Tibial nerve (tissue), 4 donors: Measurements from ENCODE around the gene PHLDA1. TPM values are rescaled to one million over a fixed set of nuclear protein-coding genes. Genes with fewer than 3 reads are reported as not detected.
A peak's percentile ranks its signal among the peaks of the same experiment; 100 is the strongest.

Experiments
- DNase-seq, 2 donors: peaks; one replicate each; pipeline ENCODE4 v3.0.0-alpha.2; 2019; ENCODE audit warnings: low spot score in 2 of 2
- H3K27ac ChIP-seq, 4 donors: fragments of 200-600 bp; sonication (generic) in 3 of 4; one replicate each; pipeline ENCODE4 v1.5.1; 2017 to 2019; ENCODE audit warnings: mild to moderate bottlenecking in 1 of 4
- H3K27me3 ChIP-seq, 2 donors: fragments of 200-600 bp; sonication (generic) in 1 of 2; one replicate each; pipeline versions ENCODE4 v1.5.1 to v1.6.0; 2017 to 2019
- H3K36me3 ChIP-seq, 3 donors: fragments of 200-600 bp; sonication (generic); one replicate each; pipeline ENCODE4 v1.5.1; 2018 to 2019
- H3K4me1 ChIP-seq, 4 donors: fragments of 200-600 bp; sonication (generic) in 3 of 4; one replicate each; pipeline ENCODE4 v1.5.1; 2017 to 2019
- H3K4me3 ChIP-seq, 4 donors: fragments of 200-600 bp; sonication (generic) in 3 of 4; one replicate each; pipeline ENCODE4 v1.5.1; 2017 to 2019; ENCODE audit warnings: mild to moderate bottlenecking in 1 of 4, moderate library complexity in 1 of 4
- H3K9me3 ChIP-seq, 4 donors: fragments of 200-600 bp; sonication (generic) in 3 of 4; one replicate each; pipeline ENCODE4 v1.5.1; 2017 to 2019
- EP300 ChIP-seq, 2 donors: sonication (generic); formaldehyde crosslinking; IDR thresholded peaks; one replicate each; pipeline ENCODE4 v1.6.1; 2017; ENCODE audit warnings: antibody characterized with exemption in 2 of 2, mild to moderate bottlenecking in 1 of 2
- POLR2A ChIP-seq, 2 donors: fragments of 450-650 bp; IDR thresholded peaks; one replicate each; pipeline ENCODE4 v1.6.1; 2017; ENCODE audit warnings: antibody characterized with exemption in 2 of 2, mild to moderate bottlenecking in 2 of 2, moderate library complexity in 2 of 2
- WGBS, 2 donors: methylation state at CpG; one replicate each; pipeline ENCODE4 v1.1.5; 2018; 5-methylcytosine and 5-hydroxymethylcytosine counted together
- total RNA-seq, 4 donors: library from RNA; depleted of rRNA; stranded (reverse); fragments of >200 nt; gene quantifications; one replicate each; pipeline ENCODE4 v1.1.0, GENCODE V29; 2016
- TF ChIP-seq, protein P1 (sequence below), 5 experiments: fragments of 200-600 bp in 3 of 5; fragments of 450-650 bp in 2 of 5; sonication (generic) in 3 of 5; IDR thresholded peaks; one replicate each; pipeline ENCODE4 v1.5.1; 2016 to 2019; ENCODE audit warnings: antibody characterized with exemption in 5 of 5, mild to moderate bottlenecking in 3 of 5, moderate library complexity in 2 of 5

PHLDA1 gene
- total RNA-seq = 10 to 100 TPM; 23.6 to 34.9 (median 30.7) TPM

DNA sequence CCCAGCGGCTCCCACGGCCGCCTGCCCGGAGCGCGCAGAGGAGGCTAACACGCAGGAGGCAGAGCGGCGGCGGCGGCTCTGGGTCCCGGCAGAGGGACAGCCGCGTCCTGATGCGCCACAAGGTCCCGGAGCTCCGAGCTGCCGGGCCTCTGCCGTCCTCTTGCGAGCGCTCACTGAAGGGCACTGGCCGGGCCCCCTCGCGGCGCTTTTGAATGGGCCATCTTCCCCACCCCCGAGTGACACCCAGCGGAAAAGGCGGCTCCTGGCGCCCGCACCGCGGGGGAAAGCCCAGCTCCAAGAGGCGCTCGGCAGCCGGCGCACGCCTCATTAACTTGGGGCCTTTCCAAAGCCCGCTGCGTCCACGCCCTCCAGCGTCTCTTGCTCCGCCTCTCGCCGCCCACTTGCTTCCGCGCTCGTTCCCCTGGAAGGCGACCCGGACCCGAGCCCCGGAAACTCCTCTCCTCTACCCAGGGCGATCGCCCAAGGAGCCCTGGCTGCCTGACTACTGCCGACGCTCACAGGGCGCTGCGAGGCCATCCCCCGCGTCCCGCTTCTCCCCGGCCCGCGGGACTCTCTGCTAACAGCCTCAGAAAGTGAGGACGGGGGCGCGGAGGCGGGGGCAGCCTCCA lies at the start of gene PHLDA1:
Gene PHLDA1 (minus strand): TSS at position 363 of the 629 bp plus-strand sequence.
- Histone ChIP-seq H3K4me3 (peak within 1 kb of the TSS; percentile 50 to 95 (median 76)), H3K27ac (peak within 1 kb of the TSS; percentile 81 to 98 (median 93)), H3K36me3 (no peaks in the 10 kb centered on the region), H3K9me3 (no peaks in the 10 kb centered on the region), H3K4me1 (peaks cover 0 to 44% (median 6%) of the 10 kb centered on the region in 4 donors), H3K27me3 (no peaks in the 10 kb centered on the region)
- 0% methylated on average over 17 to 44 of the region's 67 CpGs for WGBS, 2 donors
- DNase-seq = peak; percentile 83
- peak; percentile 58 to 92 for TF ChIP-seq EP300 (IDR thresholded peaks at IDR 0.05)
- TF ChIP-seq, protein P1, sequence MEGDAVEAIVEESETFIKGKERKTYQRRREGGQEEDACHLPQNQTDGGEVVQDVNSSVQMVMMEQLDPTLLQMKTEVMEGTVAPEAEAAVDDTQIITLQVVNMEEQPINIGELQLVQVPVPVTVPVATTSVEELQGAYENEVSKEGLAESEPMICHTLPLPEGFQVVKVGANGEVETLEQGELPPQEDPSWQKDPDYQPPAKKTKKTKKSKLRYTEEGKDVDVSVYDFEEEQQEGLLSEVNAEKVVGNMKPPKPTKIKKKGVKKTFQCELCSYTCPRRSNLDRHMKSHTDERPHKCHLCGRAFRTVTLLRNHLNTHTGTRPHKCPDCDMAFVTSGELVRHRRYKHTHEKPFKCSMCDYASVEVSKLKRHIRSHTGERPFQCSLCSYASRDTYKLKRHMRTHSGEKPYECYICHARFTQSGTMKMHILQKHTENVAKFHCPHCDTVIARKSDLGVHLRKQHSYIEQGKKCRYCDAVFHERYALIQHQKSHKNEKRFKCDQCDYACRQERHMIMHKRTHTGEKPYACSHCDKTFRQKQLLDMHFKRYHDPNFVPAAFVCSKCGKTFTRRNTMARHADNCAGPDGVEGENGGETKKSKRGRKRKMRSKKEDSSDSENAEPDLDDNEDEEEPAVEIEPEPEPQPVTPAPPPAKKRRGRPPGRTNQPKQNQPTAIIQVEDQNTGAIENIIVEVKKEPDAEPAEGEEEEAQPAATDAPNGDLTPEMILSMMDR (IDR thresholded peaks at IDR 0.05) = peak; percentile 56 to 93 (median 70)
- peak; percentile 83 to 90 for TF ChIP-seq POLR2A (IDR thresholded peaks at IDR 0.05)

DNA sequence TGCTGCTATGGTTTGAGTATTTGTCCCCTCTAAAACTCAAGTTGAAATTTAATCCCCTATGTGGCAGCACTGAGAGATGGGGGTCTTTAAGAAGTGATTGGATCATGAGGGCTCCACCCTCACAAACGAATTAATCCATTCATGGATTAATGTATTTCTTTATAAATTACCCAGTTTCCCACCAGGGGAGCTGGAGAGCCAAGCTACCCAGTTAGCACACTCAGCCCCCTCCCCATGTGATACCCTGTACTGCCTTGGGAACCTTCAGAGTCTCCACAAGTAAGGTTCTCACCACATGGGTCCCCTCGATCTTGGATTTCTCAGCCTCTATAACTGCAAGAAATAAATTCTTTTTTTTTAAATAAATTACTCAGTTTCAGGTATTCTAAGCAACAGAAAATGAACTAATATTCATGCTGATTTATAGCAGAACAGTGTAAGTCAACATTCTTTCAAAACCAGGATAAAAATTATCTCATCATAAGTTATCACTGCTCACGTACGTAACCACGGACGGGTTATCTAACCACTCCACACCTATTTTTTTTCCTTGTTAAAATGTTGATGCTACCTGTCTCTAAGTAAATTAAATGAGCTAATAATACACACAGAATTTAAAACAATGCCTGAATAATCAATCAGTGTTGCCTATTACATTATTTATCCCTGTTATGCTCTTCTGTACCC lies 49.3 kb upstream of the PHLDA1 start:
- H3K27ac ChIP-seq = no peak overlapping the region
- no peak for TF ChIP-seq EP300 (IDR thresholded peaks at IDR 0.05)
- TF ChIP-seq, protein P1 (IDR thresholded peaks at IDR 0.05) = no peak
- no peak for TF ChIP-seq POLR2A (IDR thresholded peaks at IDR 0.05)
- H3K36me3 ChIP-seq = peaks cover 0 to 35% (median 0%) of the 10 kb centered on the region in 3 donors
- no peaks in the 10 kb centered on the region for H3K27me3 ChIP-seq
- peaks cover 0 to 45% (median 15%) of the 10 kb centered on the region in 4 donors for H3K4me1 ChIP-seq
- H3K9me3 ChIP-seq = peaks cover 0 to 15% (median 6%) of the 10 kb centered on the region in 4 donors
- DNase-seq = no peak
- WGBS, 2 donors = 78 to 79% methylated on average over 6 of the region's 6 CpGs
- no peak overlapping the region for H3K4me3 ChIP-seq

DNA sequence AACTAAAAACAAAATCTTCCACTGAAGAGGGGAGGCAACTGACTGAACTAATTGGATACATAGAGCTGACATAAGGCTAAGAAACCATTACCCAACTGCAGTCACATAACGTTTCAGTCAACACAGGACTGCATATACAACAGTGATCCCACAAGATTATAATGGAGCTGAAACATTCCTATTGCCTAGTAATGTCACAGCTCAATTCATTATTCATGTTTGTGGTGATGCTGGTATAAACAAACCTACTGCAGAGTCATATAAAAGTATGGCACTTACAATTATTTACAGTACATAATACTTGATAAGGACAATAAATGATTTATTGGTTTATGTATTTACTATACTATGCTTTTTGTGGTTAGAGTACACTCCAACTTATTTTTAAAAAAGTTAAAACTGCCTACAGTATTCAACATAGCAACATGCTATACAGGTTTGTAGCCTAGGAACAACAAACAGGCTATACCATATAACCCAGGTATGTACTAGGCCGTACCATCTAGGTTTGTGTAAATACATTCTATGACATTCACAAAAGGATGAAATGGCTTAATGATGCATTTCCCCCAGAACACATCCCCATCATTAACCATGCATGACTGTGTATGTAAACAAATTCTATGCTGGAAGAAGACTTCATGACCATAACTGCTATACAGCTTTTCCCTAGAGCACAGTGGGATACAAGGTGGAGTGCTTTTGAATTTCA lies 48.6 kb upstream of the PHLDA1 start:
- Histone ChIP-seq H3K36me3 (peaks cover 0 to 35% (median 0%) of the 10 kb centered on the region in 3 donors), H3K4me3 (no peak overlapping the region), H3K9me3 (peaks cover 0 to 15% (median 6%) of the 10 kb centered on the region in 4 donors), H3K27me3 (no peaks in the 10 kb centered on the region), H3K27ac (no peak overlapping the region), H3K4me1 (peaks cover 0 to 45% (median 17%) of the 10 kb centered on the region in 4 donors)
- WGBS, 2 donors = 83 to 87% methylated on average over 2 of the region's 2 CpGs
- DNase-seq = no peak
- TF ChIP-seq POLR2A (IDR thresholded peaks at IDR 0.05) (no peak), EP300 (IDR thresholded peaks at IDR 0.05) (no peak)
- TF ChIP-seq, protein P1 (IDR thresholded peaks at IDR 0.05) = no peak

DNA sequence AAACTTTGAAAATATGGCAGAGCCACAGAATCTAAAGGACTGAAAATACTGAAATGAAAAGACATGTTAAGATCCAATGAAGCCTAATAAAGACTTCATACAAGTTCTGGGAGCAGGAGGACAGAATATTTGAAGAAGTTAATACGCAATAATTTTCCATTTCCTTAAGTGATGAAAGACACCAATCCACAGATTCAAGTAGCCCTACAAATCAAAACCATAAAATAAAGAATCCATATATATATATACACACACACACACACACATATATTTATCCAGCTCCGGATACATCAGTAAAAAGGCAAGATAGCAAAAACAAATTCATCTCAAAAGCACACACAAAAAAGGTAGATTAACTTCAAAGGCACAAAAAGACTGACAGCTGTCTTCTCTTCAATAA lies 47.2 kb upstream of the PHLDA1 start:
- no peak overlapping the region for H3K27ac ChIP-seq
- no peak overlapping the region for H3K4me3 ChIP-seq
- DNase-seq = no peak
- TF ChIP-seq, protein P1 (IDR thresholded peaks at IDR 0.05) = no peak
- TF ChIP-seq POLR2A (IDR thresholded peaks at IDR 0.05) = no peak
- H3K4me1 ChIP-seq = peaks cover 0 to 56% (median 17%) of the 10 kb centered on the region in 4 donors
- H3K27me3 ChIP-seq = no peaks in the 10 kb centered on the region
- WGBS, 2 donors = 88 to 92% methylated on average over 2 of the region's 2 CpGs
- peaks cover 0 to 15% (median 6%) of the 10 kb centered on the region in 4 donors for H3K9me3 ChIP-seq
- H3K36me3 ChIP-seq = peaks cover 0 to 35% (median 0%) of the 10 kb centered on the region in 3 donors
